Glomerular endothelial cell (primary cell): Measurements from ENCODE around the gene GRID2IP. TPM values are rescaled to one million over a fixed set of nuclear protein-coding genes. Genes with fewer than 3 reads are reported as not detected.

Experiments
- DNase-seq: peaks from one replicate; pipeline ENCODE4 v3.0.0-alpha.2; 2011; ENCODE audit warnings: low read depth, low spot score; ENCODE audit errors: extremely low read depth
- total RNA-seq: library from RNA; depleted of rRNA; stranded (reverse); fragments of >200 nt; gene quantifications from 2 replicates; pipeline ENCODE4 v1.2.3, GENCODE V29; 2015

Gene GRID2IP
- total RNA-seq, 1 donor from 2014 or later, result not detected

- DNase-seq, result no peak
These were observed 12.9 kb upstream of the GRID2IP start for GRCh38 chr7:6563936-6564770.

DNA sequence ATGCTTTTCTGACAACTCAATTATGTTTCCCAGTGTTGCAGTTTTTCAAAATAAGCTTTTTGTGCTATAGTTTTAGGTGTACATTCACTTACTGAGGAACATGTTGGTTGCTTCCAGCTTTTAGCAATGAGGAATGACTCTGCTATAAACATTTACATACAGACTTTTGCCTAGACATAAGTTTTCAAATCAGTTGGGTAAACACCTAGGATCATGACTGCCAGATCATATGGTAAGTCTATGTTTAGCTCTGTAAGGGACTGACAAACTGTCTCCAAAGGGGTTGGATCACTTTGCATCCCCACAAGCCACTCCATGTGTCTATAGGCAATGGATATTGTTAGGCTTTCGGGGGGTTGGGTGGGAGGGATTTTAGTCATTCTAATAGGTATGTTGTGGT, 10.8 kb upstream of the GRID2IP start:
- no peak for DNase-seq

DNA sequence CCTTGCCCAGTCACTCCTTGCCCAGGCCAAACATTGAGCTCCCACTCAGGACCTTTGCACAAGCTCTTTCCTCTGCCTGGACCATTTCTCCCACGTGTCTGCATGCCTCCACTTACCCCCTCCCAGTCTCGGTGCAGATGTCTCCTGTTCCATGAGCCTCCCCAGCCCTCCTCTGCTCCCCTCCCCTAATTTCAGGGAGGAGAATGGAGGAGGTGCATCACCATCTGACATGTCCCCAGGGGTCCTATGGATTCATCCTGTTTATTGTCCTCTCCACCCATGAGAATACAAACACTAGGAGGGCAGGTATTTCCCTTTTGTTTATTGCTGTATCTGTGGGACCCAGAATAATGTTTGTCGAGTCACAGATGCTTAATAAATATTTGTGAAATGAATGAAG, 8.6 kb upstream of the GRID2IP start:
- DNase-seq, result no peak

GRCh38 chr7:6558837-6559236, 7.6 kb upstream of the GRID2IP start:
- no peak for DNase-seq

- no peak for DNase-seq
These were observed 4.9 kb upstream of the GRID2IP start for GRCh38 chr7:6556196-6556595.

GRCh38 chr7:6554848-6555247, 3.6 kb upstream of the GRID2IP start:
- no peak for DNase-seq

DNA sequence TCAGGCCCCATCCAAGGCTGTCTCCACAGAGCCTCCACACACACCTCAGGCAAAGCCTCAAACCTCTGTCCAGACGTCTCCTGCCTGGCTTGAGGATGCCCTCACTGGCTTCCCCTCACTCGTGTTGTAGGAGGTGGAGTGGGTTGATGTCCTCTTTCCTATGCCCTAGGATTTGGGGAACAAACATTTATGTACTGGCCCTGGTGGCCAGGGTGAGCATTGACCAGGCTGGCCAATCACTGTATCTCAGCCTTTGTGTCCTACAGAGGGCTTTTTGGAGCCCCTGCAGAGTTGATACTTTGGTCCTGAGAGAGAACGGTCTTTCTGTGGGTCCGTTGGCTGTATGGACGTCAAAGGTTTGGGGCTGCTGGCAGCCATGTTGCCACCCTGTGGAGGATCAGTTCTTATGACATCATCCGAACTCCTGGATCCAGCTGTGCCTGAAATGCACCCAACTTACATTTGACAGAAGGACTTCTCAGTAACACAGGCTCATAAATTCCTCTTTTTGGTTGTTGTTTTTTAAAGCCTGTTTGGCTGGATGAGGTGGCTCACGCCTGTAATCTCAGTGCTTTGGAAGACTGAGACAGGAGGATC, 2.3 kb upstream of the GRID2IP start:
- no peak for DNase-seq

GRCh38 chr7:6547400-6547799, 3.9 kb downstream of the GRID2IP start:
- no peak for DNase-seq

- no peak for DNase-seq
These were observed 4.6 kb downstream of the GRID2IP start for GRCh38 chr7:6546498-6547251.

- DNase-seq, result no peak
These were observed 5.7 kb downstream of the GRID2IP start for GRCh38 chr7:6545398-6546126.

DNA sequence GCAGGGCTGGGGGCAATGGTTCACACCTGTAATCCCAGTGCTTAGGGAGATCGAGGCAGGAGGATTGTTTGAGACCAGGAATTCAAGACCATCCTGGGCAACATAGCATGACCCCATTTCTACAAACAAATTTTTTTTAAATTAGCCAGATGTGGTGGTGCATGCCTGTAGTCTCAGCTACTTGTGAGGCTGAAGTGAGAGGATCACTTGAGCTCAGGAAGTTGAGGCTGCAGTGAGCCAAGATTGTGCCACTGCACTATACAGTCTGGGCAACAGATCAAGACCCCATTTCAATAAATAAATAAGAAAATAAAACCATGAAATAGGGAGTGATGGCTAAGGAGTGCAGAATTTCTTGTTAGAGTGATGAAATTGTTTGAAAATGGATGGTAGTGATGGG, 8.9 kb downstream of the GRID2IP start:
- DNase-seq, result no peak

- no peak for DNase-seq
These were observed 14.7 kb downstream of the GRID2IP start for GRCh38 chr7:6536262-6537260.

DNA sequence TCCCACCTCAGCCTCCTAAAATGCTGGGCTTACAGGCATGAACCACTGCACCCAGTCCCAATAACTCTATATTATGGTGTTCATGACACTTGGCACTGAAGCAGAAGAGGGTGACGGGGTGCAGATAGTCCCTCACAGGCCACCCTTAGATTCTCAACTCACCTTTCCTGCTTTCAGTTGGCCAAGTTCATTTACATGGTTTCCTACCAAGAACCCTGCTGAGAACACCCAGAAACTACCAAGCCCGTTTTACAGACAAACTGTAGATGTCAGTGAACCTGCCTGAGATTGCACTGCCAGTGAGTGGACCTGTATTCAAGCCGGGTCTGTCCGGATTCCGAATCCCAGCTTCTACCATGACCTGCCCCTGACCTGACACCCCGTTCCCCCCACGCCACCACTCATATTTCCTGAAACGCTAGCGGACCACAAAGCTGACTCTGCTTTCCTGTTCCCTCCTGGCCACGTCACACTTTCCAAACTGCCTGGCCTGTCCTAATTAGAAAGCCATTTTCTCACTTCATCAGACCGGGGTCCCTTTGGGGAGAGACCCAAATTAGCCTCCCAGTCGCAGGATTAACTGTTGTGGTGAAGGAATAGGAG, 17.3 kb downstream of the GRID2IP start:
- DNase-seq, result no peak

GRCh38 chr7:6532516-6532915, 18.7 kb downstream of the GRID2IP start:
- DNase-seq, result no peak

DNA sequence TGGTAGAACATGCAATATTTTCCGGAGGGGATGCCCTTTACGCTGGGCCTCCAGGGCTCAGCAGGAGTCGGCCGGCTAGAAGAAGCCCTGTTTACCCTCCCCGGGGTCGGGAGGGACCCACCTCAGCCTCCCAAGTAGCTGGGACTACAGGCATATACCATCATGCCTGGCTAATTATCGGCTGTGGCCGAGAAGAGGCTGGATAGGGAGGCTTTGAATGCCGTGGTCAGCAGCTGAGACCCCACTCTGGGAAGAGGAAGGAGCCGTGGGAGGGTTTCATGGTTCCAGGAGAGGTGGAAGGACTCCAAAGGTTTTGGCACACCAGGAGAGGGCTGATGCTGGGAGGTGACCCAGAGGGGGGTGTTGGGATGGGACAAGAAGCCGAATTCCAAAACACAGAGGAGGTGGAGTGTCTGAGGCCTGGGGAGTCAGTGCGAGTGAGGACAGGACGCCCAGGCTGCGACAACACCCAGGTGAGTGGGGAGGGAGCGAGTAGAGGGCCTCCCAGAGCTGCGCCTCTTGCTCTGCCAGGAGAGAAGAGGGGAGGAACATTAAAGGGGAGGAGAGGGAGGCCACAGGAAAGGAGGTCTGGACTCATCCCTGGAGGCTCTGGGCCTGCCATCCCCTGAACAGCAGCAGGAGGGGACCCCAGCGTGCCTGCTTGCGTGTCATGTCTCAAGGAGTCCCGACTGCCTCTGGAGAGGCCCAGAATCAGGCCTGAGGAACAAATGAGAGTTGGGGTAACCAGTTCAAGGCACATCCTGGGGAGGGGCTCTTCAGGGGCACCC, 19.6 kb downstream of the GRID2IP start:
- no peak for DNase-seq

DNA sequence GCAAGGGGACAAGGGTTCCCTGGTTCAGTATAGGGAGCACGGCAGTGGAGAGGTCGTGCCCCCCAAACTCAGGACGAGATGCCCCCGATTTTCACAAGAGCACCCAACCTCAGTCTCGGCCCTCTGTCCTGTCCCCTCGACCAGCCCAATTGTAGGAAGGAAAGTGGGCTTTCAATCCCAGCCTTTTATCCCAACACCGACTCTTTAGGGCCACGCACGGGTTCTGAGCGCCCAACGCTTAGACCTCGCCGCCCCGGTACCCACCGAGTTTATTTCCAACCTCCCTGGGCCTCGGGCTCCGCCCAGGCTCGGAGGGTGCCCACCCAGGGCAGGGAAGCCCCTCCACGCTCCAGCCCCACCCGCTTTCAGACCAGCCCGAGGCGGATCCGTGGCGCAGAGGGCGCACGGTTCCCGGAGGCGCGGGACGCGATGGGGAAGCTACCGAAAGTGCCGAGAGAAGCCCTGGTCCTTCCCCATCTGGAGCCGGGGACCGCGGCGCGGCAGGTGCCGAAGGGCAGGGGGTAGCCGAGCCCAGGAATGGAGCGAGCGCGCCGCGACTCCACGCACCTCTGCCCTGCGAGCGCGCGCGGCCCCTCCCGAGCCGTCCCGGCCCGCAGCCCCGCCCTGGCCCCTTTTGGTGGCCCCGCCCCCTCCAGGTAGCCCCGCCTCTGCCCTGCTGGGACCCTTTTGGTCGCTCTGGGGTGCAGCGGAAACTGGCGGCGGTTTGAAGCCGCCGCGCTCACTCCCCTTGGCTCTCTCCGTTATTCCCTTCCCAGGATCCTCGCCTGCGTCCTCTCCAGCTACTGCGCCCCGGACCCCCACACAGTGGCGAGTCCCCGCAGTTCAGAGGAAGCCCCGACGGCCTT, 20.4 kb downstream of the GRID2IP start:
- no peak for DNase-seq

DNA sequence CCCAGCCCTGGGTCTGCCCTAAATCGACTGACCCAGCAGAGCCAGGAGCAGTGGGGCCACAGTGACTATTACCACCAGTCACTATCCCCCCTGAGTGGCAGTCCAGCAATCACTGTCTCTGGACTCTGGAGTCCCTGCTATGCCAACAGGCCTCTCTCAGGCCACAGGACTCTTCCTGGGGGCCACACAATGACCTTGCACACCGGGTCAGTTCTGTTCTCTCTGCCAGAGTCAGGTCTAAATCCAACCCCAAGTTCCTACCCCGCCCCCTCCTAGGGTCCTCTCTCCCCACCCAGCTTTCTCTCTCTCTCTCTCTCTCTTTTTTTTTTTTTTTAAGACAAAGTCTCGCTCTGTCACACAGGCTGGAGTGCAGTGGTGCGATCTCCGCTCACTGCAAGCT, 21.6 kb downstream of the GRID2IP start:
- no peak for DNase-seq
